22Rv1 (cell line): ENCODE data around the gene RBM20.
A peak's percentile ranks its signal among the peaks of the same experiment; 100 is the strongest.

ENCODE experiments used
- H3K27ac ChIP-seq: fragments of 450-650 bp; 2 replicates; pipeline ENCODE4 v1.5.1; 2017
- ZFX ChIP-seq: fragments of 450-650 bp; IDR thresholded peaks from 2 replicates; pipeline ENCODE4 v1.6.1; 2017; ENCODE audit warnings: antibody characterized with exemption, borderline replicate concordance
- TF ChIP-seq, protein P1 (sequence below): fragments of 450-650 bp; IDR thresholded peaks from 2 replicates; pipeline ENCODE4 v1.5.1; 2017; ENCODE audit warnings: mild to moderate bottlenecking

Gene RBM20

DNA sequence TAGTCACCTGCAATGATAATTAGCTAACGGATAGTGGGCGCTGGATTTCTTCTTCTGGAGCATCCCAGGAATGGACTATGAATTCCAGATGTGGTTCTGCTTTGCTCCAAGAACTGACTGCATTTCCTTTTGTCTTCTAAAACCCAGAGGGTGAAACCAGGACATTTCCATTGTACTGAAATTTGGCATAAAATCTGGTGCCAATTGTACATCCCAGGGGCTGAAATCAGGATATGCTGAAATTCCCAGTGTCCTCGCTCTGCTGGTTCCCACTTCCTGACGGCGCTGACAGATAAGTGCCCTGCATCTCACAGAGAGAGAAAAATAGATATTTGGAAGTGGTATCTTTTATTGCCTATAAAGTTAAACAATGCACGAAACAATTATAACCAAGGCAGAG is 31.9 kb downstream of the RBM20 start:
- TF ChIP-seq, protein P1, sequence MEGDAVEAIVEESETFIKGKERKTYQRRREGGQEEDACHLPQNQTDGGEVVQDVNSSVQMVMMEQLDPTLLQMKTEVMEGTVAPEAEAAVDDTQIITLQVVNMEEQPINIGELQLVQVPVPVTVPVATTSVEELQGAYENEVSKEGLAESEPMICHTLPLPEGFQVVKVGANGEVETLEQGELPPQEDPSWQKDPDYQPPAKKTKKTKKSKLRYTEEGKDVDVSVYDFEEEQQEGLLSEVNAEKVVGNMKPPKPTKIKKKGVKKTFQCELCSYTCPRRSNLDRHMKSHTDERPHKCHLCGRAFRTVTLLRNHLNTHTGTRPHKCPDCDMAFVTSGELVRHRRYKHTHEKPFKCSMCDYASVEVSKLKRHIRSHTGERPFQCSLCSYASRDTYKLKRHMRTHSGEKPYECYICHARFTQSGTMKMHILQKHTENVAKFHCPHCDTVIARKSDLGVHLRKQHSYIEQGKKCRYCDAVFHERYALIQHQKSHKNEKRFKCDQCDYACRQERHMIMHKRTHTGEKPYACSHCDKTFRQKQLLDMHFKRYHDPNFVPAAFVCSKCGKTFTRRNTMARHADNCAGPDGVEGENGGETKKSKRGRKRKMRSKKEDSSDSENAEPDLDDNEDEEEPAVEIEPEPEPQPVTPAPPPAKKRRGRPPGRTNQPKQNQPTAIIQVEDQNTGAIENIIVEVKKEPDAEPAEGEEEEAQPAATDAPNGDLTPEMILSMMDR: no peak
- no peak for TF ChIP-seq ZFX
- H3K27ac ChIP-seq: no peak overlapping the region

DNA sequence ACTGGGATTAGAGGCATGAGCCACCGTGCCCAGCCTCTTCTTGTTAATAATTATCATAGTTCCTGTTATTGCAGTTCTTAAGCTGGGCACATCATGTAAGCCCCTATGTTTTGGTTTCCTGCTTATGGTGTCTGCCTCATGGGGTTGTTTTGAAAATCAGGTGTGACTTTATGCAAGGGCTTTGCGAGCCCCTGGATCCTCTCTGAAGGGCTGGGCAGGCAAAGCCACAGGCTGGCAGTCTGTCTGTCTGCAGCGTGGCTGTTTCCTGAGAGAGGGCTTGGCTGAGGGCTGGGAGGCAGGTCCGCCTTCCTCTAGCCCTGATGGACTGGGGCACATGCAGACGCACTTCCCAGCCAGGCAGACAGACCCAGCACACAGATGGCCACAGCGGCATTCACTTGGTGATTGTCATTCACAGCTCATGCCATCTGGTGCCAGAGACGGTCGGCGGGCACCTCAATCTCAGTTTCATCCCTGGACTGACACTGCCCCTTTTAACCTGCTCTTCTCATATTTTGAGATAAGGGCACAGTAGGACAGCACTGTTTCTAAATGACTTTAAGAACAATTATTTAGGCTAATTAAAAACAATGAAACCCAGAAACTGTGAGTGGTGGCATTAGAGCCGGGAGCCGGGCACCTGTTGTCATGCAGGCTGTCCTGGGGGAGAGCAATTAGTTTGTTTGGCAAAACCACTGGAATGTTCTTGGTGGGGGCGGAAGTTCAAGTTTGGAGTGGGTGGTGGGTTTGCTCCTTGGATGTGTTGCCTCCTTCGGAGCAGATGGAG is 35.5 kb downstream of the RBM20 start:
- TF ChIP-seq, protein P1: no peak
- no peak for TF ChIP-seq ZFX
- H3K27ac ChIP-seq: no peak overlapping the region

DNA sequence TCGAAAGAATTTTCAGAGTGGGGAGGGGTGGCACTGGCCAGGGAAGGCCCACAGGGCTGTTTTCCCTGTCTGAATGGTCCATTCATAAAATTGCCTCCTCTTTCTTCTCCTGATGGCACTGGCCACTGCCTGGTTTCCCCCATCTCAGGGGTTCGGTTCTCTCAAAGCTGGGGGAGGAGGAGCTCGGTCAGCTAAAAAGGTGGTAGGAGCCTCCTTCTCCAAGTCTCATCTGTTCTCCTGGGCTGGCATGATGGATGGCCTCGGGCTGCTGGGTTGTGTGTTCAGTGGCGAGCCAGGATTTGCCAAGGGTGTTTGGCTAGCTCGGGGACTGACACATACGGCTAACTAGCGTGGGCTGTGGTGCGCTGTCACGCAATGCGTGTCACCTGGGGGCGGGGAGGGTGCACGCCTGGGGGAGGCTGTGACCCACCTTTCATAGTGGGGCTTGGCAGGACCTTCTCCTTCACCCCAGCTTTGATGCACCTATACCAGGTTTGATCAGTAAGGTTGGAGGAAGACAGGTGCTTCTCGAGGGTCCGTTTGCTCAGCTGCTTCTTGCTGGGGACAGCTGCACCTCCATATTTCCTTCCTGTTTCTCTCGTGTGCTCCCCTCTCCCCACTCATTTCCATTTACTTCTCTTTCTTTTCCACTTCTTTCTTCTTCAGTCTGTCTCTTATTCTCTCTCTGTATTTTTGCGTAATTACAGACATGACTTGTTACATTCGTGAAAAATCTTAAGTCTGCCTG is 36.3 kb downstream of the RBM20 start:
- TF ChIP-seq, protein P1: no peak
- no peak for TF ChIP-seq ZFX
- H3K27ac ChIP-seq: no peak overlapping the region

DNA sequence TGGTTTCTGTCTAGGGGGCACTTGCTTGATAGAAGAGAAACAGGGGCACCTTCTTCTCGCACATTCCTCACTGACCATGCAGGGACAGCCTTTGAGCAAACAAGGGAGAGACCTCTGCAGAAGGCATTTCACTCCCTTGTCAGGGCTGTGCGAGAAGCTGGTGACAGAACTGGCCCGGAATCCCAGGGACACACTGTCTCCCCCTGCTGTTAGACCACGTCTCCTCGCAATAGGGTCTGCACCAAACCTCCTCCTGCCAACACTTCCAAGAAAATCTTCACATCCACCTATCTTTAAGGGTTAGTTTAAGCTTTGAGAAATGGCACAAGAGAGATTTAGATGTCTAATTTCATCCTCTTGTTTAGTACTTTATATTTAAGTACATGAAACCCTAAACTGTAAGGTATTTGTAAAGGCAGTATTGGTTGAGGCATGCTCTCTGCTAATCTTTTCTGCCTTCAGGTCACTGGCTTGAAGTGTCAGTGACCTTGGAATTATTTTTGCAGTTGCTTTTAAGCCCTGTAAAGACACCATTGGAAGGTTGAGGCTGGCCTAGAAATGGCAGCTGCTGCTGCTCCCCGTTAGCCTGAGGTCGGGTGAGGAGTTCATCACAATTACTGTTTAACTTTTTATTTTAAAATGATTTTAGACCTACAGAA is 37.0 kb downstream of the RBM20 start:
- no peak overlapping the region for H3K27ac ChIP-seq
- TF ChIP-seq ZFX: no peak
- TF ChIP-seq, protein P1: peak; percentile 79

DNA sequence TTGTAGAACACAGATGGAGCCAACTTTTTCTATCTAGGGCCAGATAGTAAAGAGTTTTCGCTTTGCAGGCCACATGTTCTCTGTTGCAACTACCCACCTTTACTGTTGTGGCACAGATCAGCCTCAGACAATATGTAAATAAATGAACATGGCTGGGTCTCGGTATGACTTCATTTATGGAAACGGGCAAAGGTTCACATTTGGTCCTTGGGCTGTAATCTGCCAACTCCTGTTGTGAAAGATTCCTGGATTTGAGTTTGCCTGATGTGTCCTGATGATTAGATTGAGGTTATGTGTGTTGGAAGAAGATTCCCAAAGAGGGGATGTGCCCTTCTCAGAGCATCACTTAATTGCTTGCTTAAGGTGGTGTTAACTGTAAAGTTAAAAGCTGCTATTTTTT is 38.2 kb downstream of the RBM20 start:
- no peak overlapping the region for H3K27ac ChIP-seq
- TF ChIP-seq, protein P1: no peak
- no peak for TF ChIP-seq ZFX

DNA sequence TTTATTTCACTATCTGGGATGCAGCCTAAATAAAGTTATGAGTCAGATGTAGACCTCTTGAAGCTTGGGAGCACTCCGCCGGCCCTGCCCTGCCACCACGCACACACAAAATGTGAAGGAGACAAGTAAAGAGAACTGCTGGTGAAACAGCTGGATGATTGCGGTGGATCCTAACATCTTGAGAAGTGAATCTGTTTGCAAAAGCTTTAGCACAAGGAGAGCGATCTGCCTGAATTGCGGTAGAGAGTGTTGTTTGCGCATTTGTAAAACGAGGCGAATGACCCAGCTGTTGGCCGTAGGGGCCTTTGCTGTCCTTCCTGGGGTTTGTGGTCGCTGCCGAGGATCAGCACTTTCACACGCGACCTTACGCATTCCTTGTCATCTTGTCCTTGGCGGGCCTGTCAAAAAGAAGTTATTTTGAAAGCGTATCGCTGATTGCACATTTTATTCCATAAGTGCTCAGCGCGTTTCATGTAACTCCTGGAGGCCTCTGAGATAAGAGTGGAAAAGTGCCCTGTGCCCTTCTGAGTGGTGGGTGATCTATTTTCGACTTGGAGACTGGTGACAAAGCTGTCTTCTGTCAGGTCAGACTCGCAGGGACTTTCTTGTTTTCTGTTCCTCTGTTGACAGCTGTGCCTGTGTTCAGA is 40.8 kb downstream of the RBM20 start:
- TF ChIP-seq, protein P1: no peak
- no peak for TF ChIP-seq ZFX
- no peak overlapping the region for H3K27ac ChIP-seq
